ENCODE data around the gene KRT80. TPM values are rescaled to one million over a fixed set of nuclear protein-coding genes. Genes with fewer than 3 reads are reported as not detected.

The KRT80 gene
- total RNA-seq, 1 donor from 2014 or later: 7.9 TPM

DNA sequence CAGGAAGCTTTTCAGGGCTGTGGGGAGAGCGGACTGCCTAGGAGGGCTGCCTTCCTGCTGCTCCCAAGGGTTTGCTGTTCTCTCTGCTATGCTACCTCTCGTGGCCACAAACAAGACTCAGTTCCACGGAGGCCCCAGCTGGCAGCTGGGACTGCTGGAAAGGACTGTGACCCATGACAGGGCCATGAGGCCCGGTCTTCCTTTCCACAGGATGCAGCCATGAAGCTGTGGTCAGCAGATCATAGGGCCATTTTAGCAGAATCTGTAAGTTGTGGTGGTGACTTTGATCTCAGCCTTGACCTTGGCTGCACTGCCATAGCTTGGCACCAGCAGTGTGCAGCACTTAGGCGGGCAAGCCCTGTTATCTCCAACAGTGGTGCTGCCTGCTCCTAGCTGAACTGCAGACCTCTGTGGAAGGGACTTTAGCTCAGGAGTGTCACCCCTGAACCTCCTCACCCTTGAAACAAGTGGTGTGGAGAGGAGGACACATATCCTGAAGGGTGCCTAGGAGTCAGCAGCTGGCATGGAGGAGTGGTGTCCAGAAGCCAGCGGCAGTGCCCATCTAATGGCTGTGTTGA lies 12.3 kb downstream of the KRT80 start:
- intact Hi-C loops (cut with DNase I): no loop called here
- DNase-seq (ENCODE audit: extremely low spot score in 2 of 2): no peak
- Histone ChIP-seq H3K27ac (no peak overlapping the region), H3K4me3 (no peak overlapping the region), H3K27me3 (no peaks in the 10 kb centered on the region), H3K9me3 (no peaks in the 10 kb centered on the region), H3K36me3 (no peaks in the 10 kb centered on the region), H3K4me1 (peaks cover 33% of the 10 kb centered on the region)
- TF ChIP-seq POLR2AphosphoS5 (IDR thresholded peaks at IDR 0.05; ENCODE audit: insufficient read depth in 1 of 2, low read depth in 1 of 2): no peak
- TF ChIP-seq, protein P1, sequence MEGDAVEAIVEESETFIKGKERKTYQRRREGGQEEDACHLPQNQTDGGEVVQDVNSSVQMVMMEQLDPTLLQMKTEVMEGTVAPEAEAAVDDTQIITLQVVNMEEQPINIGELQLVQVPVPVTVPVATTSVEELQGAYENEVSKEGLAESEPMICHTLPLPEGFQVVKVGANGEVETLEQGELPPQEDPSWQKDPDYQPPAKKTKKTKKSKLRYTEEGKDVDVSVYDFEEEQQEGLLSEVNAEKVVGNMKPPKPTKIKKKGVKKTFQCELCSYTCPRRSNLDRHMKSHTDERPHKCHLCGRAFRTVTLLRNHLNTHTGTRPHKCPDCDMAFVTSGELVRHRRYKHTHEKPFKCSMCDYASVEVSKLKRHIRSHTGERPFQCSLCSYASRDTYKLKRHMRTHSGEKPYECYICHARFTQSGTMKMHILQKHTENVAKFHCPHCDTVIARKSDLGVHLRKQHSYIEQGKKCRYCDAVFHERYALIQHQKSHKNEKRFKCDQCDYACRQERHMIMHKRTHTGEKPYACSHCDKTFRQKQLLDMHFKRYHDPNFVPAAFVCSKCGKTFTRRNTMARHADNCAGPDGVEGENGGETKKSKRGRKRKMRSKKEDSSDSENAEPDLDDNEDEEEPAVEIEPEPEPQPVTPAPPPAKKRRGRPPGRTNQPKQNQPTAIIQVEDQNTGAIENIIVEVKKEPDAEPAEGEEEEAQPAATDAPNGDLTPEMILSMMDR (IDR thresholded peaks at IDR 0.05): no peak
- no peak for TF ChIP-seq POLR2A (IDR thresholded peaks at IDR 0.05)

DNA sequence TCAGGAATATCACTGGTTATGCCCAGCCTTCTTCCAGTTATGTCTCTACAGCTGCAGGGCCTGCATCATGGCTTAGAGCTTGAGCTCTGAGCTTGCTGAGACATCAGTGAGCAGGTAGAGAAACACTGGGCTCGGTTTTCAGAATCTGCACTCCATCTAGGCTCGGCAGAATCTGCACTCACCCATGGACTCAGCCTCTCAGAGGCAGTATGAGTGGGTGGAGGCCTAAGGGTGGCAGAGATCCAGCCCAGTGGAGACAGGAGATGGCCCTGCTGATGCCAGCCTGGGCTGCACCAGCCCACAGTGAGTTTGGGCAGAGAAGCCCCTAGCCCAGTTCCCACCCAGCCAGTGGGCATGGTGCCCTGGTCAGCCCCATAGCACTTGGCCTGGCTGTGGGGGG lies 12.8 kb downstream of the KRT80 start:
- Histone ChIP-seq H3K9me3 (no peaks in the 10 kb centered on the region), H3K4me3 (no peak overlapping the region), H3K4me1 (peaks cover 30% of the 10 kb centered on the region), H3K36me3 (no peaks in the 10 kb centered on the region), H3K27me3 (no peaks in the 10 kb centered on the region), H3K27ac (no peak overlapping the region)
- no peak for DNase-seq (ENCODE audit: extremely low spot score in 2 of 2)
- intact Hi-C loops (cut with DNase I): no loop called here
- no peak for TF ChIP-seq POLR2A (IDR thresholded peaks at IDR 0.05)
- TF ChIP-seq, protein P1 (IDR thresholded peaks at IDR 0.05): no peak
- no peak for TF ChIP-seq POLR2AphosphoS5 (IDR thresholded peaks at IDR 0.05; ENCODE audit: insufficient read depth in 1 of 2, low read depth in 1 of 2)

GRCh38 chr12:52178443-52178842 lies 13.4 kb downstream of the KRT80 start:
- no peak for TF ChIP-seq POLR2AphosphoS5 (IDR thresholded peaks at IDR 0.05; ENCODE audit: insufficient read depth in 1 of 2, low read depth in 1 of 2)
- no peak for TF ChIP-seq POLR2A (IDR thresholded peaks at IDR 0.05)
- TF ChIP-seq, protein P1 (IDR thresholded peaks at IDR 0.05): no peak
- H3K9me3 ChIP-seq: no peaks in the 10 kb centered on the region
- H3K4me1 ChIP-seq: peaks cover 24% of the 10 kb centered on the region
- H3K36me3 ChIP-seq: no peaks in the 10 kb centered on the region
- H3K4me3 ChIP-seq: no peak overlapping the region
- H3K27me3 ChIP-seq: no peaks in the 10 kb centered on the region
- no peak overlapping the region for H3K27ac ChIP-seq
- no peak for DNase-seq (ENCODE audit: extremely low spot score in 2 of 2)
- intact Hi-C loops (cut with DNase I): no loop called here

- H3K4me1 ChIP-seq: peaks cover 15% of the 10 kb centered on the region
- no peak overlapping the region for H3K4me3 ChIP-seq
- no peaks in the 10 kb centered on the region for H3K9me3 ChIP-seq
- no peaks in the 10 kb centered on the region for H3K36me3 ChIP-seq
- intact Hi-C loops (cut with DNase I): no loop called here
- no peak for DNase-seq (ENCODE audit: extremely low spot score in 2 of 2)
- H3K27me3 ChIP-seq: no peaks in the 10 kb centered on the region
- peak overlapping the region; percentile 49 for H3K27ac ChIP-seq
- TF ChIP-seq POLR2AphosphoS5 (IDR thresholded peaks at IDR 0.05; ENCODE audit: insufficient read depth in 1 of 2, low read depth in 1 of 2): peak in 1 of 2 donors; percentile 81
- TF ChIP-seq, protein P1 (IDR thresholded peaks at IDR 0.05): no peak
Observed at GRCh38 chr12:52175371-52176350, 16.2 kb downstream of the KRT80 start.

DNA sequence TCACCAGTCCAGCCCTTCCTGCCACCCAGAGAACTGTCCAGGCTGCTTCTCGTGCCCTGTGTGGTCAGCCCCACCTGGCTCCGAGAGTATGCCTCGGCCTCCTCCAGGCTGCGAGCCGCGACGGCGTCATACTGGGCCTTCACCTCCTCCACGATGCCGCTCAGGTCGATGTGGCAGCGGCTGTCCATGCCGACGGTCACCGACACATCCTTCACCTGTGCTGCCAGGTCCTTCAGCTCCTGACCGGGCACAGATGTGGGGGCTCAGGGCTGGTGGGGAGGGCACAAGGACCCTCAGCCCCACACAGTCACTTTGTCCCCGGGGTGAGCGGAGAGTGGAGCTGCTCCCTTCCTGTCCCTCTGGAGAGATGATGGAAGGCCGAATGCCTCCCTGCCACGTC lies 18.3 kb downstream of the KRT80 start:
- Histone ChIP-seq H3K36me3 (no peaks in the 10 kb centered on the region), H3K27ac (no peak overlapping the region)

More for the DNA sequence above, 18.3 kb downstream of the KRT80 start:
- Histone ChIP-seq H3K4me3 (no peak overlapping the region), H3K27me3 (no peaks in the 10 kb centered on the region), H3K9me3 (no peaks in the 10 kb centered on the region), H3K4me1 (peaks cover 15% of the 10 kb centered on the region)
- intact Hi-C loops (cut with DNase I): no loop called here
- no peak for TF ChIP-seq POLR2A (IDR thresholded peaks at IDR 0.05)
- TF ChIP-seq, protein P1 (IDR thresholded peaks at IDR 0.05): no peak
- no peak for DNase-seq (ENCODE audit: extremely low spot score in 2 of 2)

Measured in vagina (tissue), 2 donors.